Smooth muscle cell (in vitro differentiated cells): ENCODE results near the gene IL12RB1. TPM values are rescaled to one million over a fixed set of nuclear protein-coding genes. Genes with fewer than 3 reads are reported as not detected.

ENCODE experiments used
- DNase-seq: peaks from one replicate; lab custom pipeline; 2025; ENCODE audit not compliant: unreplicated experiment; lab: John Stamatoyannopoulos, UW
- H2AFZ ChIP-seq: fragments of 200-600 bp; sonication (generic); 2 replicates; pipeline ENCODE4 v1.6.0; 2016; ENCODE audit warnings: antibody characterized with exemption, low read depth, mild to moderate bottlenecking
- H3F3A ChIP-seq: fragments of 200-600 bp; sonication (generic); 2 replicates; pipeline ENCODE4 v1.6.0; 2017; ENCODE audit warnings: antibody characterized with exemption, low read depth
- H3K27ac ChIP-seq: fragments of 200-600 bp; sonication (generic); 2 replicates; pipeline ENCODE4 v1.5.1; 2016; ENCODE audit warnings: low read depth, mild to moderate bottlenecking
- H3K27me3 ChIP-seq: fragments of 200-600 bp; sonication (generic); 2 replicates; pipeline ENCODE4 v1.6.1; 2016; ENCODE audit warnings: low read depth, mild to moderate bottlenecking
- H3K36me3 ChIP-seq: fragments of 200-600 bp; sonication (generic); 2 replicates; pipeline ENCODE4 v1.5.1; 2016; ENCODE audit warnings: low read depth
- H3K4me1 ChIP-seq: fragments of 200-600 bp; sonication (generic); 2 replicates; pipeline ENCODE4 v1.5.1; 2016; ENCODE audit warnings: low read depth
- H3K4me2 ChIP-seq: fragments of 200-600 bp; sonication (generic); 2 replicates; pipeline ENCODE4 v1.6.0; 2016; ENCODE audit warnings: mild to moderate bottlenecking
- H3K4me3 ChIP-seq: fragments of 200-600 bp; sonication (generic); 2 replicates; pipeline ENCODE4 v1.5.1; 2016; ENCODE audit warnings: mild to moderate bottlenecking
- H3K79me2 ChIP-seq: fragments of 200-600 bp; sonication (generic); 2 replicates; pipeline ENCODE4 v1.6.0; 2016; ENCODE audit warnings: low read depth, mild to moderate bottlenecking
- H3K9ac ChIP-seq: fragments of 200-600 bp; sonication (generic); 2 replicates; pipeline ENCODE4 v1.6.0; 2016; ENCODE audit warnings: low read depth
- H3K9me3 ChIP-seq: fragments of 200-600 bp; sonication (generic); replicated peaks from 2 replicates; pipeline ENCODE4 v1.5.1; 2016; ENCODE audit warnings: low read depth
- H4K20me1 ChIP-seq: fragments of 200-600 bp; sonication (generic); 2 replicates; pipeline ENCODE4 v1.6.0; 2016; ENCODE audit warnings: low read depth
- CTCF ChIP-seq: fragments of 200-600 bp; sonication (generic); IDR thresholded peaks from 2 replicates; pipeline ENCODE4 v1.5.1; 2017; ENCODE audit warnings: borderline replicate concordance, mild to moderate bottlenecking, antibody characterized with exemption; ENCODE audit not compliant: insufficient read depth, poor library complexity, severe bottlenecking
- WGBS: methylation state at CpG from one replicate; pipeline ENCODE4 v1.1.7; 2016; ENCODE audit warnings: low lambda C conversion rate; 5-methylcytosine and 5-hydroxymethylcytosine counted together
- polyA plus RNA-seq: library from polyadenylated mRNA; unstranded; fragments of >200 nt; fragmentation: Nextera tagmentation; extraction: Ambion mirVana; gene quantifications from 2 replicates; pipeline ENCODE4 v1.2.1, GENCODE V29; 2016
- total RNA-seq: library from RNA; depleted of rRNA; stranded (reverse); fragments of >200 nt; gene quantifications from 2 replicates; pipeline ENCODE4 v1.2.3, GENCODE V29; 2014

IL12RB1 gene
- total and polyA plus RNA-seq, 2 experiments from 2014 or later: not detected

- no peaks in the 10 kb centered on the region for H3K9me3 ChIP-seq
- H3K36me3 ChIP-seq: no peaks in the 10 kb centered on the region
- H3K9ac ChIP-seq: no peak overlapping the region
- DNase-seq: no peak
- TF ChIP-seq CTCF: no peak
- no peaks in the 10 kb centered on the region for H3K79me2 ChIP-seq
- no peak overlapping the region for H3K27ac ChIP-seq
- H3K4me1 ChIP-seq: no peaks in the 10 kb centered on the region
- H3K4me3 ChIP-seq: no peak overlapping the region
- no peak overlapping the region for H2AFZ ChIP-seq
- H3K4me2 ChIP-seq: no peak overlapping the region
- WGBS: 91% methylated on average over 15 of the region's 15 CpGs
- no peaks in the 10 kb centered on the region for H4K20me1 ChIP-seq
- H3F3A ChIP-seq: no peaks in the 10 kb centered on the region
- no peaks in the 10 kb centered on the region for H3K27me3 ChIP-seq
Observed at GRCh38 chr19:18069383-18069782, 17.4 kb downstream of the IL12RB1 start.

- no peaks in the 10 kb centered on the region for H3K4me1 ChIP-seq
- no peaks in the 10 kb centered on the region for H3K36me3 ChIP-seq
- DNase-seq: no peak
- H2AFZ ChIP-seq: no peak overlapping the region
- 89% methylated on average over 5 of the region's 5 CpGs for WGBS
- H3K27me3 ChIP-seq: no peaks in the 10 kb centered on the region
- TF ChIP-seq CTCF: no peak
- H3K79me2 ChIP-seq: no peaks in the 10 kb centered on the region
- no peaks in the 10 kb centered on the region for H3K9me3 ChIP-seq
- no peaks in the 10 kb centered on the region for H4K20me1 ChIP-seq
- no peak overlapping the region for H3K4me3 ChIP-seq
- H3K4me2 ChIP-seq: no peak overlapping the region
- H3K27ac ChIP-seq: no peak overlapping the region
- H3F3A ChIP-seq: no peaks in the 10 kb centered on the region
- no peak overlapping the region for H3K9ac ChIP-seq
Observed at GRCh38 chr19:18068395-18068794, 18.3 kb downstream of the IL12RB1 start.

- H4K20me1 ChIP-seq: no peaks in the 10 kb centered on the region
- no peaks in the 10 kb centered on the region for H3K9me3 ChIP-seq
- no peak overlapping the region for H2AFZ ChIP-seq
- H3K4me1 ChIP-seq: no peaks in the 10 kb centered on the region
- no peak overlapping the region for H3K9ac ChIP-seq
- TF ChIP-seq CTCF: no peak
- no peaks in the 10 kb centered on the region for H3K79me2 ChIP-seq
- H3K27ac ChIP-seq: no peak overlapping the region
- H3F3A ChIP-seq: no peaks in the 10 kb centered on the region
- no peak overlapping the region for H3K4me3 ChIP-seq
- no peaks in the 10 kb centered on the region for H3K27me3 ChIP-seq
- 86% methylated on average over 1 of the region's 1 CpG for WGBS
- H3K4me2 ChIP-seq: no peak overlapping the region
- H3K36me3 ChIP-seq: no peaks in the 10 kb centered on the region
- no peak for DNase-seq
Observed at GRCh38 chr19:18065173-18065495, 21.6 kb downstream of the IL12RB1 start.

GRCh38 chr19:18063463-18063862, 23.3 kb downstream of the IL12RB1 start:
- 66% methylated on average over 5 of the region's 5 CpGs for WGBS
- no peak overlapping the region for H3K27ac ChIP-seq
- H3K4me1 ChIP-seq: no peaks in the 10 kb centered on the region
- H3K4me2 ChIP-seq: no peak overlapping the region
- H3K9ac ChIP-seq: no peak overlapping the region
- no peaks in the 10 kb centered on the region for H3F3A ChIP-seq
- no peaks in the 10 kb centered on the region for H3K27me3 ChIP-seq
- H3K79me2 ChIP-seq: no peaks in the 10 kb centered on the region
- no peaks in the 10 kb centered on the region for H4K20me1 ChIP-seq
- H3K9me3 ChIP-seq: no peaks in the 10 kb centered on the region
- H3K36me3 ChIP-seq: no peaks in the 10 kb centered on the region
- no peak overlapping the region for H3K4me3 ChIP-seq
- no peak for DNase-seq
- no peak overlapping the region for H2AFZ ChIP-seq
- TF ChIP-seq CTCF: no peak
